CD4-positive, alpha-beta T cell treated with Interleukin-15 for 1 hour (primary cell): ENCODE results near the gene ADORA1.

ENCODE experiments used
- DNase-seq: peaks from one replicate; pipeline ENCODE4 v3.0.0-alpha.2; 2020

The ADORA1 gene

DNA sequence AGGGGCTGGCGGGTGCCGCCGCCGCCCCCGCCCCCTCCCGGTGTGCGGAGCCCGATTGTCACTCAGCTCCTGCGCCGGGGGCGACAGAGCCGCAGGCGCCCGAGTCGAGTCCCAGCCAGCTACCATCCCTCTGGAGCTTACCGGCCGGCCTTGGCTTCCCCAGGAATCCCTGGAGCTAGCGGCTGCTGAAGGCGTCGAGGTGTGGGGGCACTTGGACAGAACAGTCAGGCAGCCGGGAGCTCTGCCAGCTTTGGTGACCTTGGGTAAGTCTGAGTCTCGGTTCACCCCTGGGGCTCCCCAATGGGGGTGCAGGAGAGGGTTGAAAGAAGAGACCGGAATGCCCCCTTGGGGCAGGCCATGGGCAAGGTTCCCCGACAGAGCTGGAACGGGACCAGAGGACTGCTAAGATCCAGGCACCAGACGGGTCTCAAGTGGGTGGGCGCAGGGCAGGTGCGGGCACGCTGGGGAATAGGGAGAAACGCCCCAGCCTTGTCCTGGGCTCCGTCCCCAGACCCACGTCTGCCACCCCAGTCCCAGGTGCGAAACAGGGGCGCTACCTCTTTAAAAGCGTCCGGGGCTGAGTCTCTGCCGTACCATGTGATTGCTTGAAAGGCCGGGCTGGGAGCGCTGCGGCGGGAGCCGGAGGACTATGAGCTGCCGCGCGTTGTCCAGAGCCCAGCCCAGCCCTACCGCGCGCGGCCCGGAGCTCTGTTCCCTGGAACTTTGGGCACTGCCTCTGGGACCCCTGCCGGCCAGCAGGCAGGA is at the start of gene ADORA1:
Gene ADORA1 (plus strand): TSS at position 61 of the 765 bp plus-strand sequence. CDS start 1,116 bp downstream, outside the sequence.
- no peak for DNase-seq

DNA sequence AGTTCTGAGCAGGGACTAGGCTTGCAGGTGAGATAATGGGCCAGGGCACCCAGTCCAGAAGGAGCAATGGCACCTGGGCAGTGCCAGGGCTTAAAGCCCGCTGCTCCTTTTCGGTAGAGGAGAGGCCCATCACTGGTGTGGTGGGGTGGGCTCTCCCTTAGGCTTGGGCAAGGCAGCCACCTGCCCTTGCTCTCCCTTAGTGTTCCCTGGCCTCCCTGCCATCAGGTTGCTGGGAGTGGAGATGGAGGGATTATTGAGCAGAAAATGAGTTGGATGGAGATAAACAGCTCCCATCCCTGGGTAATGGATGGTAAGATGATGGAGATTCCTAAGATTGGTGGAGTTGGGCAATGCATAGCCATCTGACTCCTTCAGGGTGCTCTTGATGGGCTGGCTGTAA is 49.6 kb upstream of the ADORA1 start:
- DNase-seq: no peak

DNA sequence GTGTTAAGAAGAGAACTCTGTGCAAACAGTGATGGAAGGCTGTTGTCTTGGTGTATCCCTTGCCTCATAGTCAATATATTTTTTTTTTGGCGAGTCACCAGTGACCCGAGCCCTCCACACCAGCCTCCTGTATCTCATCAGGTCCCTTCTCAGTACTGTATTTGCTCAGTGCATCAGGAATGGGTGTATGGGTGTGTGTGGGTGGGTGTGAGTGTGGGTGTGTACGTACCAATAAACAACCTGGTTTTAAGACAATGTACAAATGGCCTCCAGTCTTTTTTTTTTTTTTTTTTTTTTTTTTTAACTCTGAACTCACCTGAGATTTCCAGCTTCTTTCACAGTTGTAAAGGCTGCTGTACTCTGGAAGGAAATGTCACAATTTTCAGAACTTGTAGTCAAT is 49.0 kb upstream of the ADORA1 start:
- no peak for DNase-seq

DNA sequence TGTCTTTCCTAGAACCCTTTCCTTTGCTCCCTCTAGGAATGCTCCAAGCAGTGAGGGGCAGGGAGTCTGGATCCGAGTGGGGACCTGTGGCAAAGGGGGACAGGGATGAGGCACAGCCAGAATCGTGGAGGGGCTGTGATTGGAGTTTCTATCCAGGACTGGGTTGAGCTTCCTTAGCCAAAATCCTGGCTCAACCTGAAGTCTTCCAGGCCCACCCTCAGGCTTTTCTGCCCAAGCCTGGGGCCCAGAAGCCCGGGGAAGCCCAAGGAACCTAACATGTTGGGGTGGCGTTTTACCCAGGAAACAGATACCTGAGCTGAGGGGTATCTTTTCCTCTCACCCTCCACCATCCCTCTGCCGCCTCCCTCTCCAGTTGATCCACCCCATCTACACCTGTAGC is 47.1 kb upstream of the ADORA1 start:
- no peak for DNase-seq

DNA sequence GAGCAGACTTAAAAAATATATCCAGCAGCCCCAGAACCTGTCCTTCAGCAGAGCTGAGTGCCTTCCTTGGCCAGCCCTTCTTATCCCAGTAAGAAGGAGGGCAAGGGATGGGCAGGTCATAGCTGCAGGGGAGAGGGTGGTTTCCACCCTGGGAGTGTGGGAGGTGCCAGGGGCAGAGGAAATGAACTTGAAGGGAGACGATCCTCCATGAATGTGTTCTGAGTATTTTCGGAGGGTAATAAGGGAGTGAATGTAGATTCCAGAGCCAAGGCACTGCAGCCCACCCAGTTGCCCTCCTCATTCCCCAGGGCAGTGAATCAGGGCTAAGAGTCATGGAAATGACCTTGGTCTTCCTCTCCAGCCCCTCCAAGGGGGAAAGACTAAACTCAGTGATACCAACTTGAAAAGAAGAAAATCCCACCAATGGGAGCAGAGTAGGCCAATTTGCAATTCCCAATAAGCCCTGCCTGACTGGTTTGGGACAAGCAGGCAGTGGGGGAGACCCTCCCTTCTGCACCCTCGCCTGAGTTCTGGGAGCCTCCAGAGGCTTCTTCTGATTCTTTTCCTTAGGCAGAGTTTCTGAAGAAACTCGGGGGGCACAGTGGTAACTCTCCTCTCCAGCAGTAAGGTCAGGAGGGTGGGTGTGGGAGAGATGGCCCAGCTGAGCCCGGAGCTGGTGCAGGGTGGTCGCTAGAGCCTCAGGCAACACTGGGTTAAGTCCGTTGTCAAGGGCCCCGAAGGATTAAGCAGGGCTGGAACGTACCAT is 45.9 kb upstream of the ADORA1 start:
- no peak for DNase-seq

DNA sequence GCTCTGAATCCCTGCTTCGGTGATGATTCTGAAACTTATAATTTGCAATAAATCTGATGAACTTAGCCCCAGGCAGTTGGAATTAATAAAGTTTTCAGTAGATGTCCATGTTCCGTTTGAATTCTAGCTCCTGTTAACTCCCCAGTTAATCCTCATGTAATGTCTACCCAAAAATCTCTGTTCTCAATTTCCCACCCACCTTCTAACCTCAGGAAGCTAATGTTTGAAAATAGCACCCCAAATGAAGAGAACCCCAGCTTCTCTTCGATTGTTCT is 45.4 kb upstream of the ADORA1 start:
- no peak for DNase-seq

DNA sequence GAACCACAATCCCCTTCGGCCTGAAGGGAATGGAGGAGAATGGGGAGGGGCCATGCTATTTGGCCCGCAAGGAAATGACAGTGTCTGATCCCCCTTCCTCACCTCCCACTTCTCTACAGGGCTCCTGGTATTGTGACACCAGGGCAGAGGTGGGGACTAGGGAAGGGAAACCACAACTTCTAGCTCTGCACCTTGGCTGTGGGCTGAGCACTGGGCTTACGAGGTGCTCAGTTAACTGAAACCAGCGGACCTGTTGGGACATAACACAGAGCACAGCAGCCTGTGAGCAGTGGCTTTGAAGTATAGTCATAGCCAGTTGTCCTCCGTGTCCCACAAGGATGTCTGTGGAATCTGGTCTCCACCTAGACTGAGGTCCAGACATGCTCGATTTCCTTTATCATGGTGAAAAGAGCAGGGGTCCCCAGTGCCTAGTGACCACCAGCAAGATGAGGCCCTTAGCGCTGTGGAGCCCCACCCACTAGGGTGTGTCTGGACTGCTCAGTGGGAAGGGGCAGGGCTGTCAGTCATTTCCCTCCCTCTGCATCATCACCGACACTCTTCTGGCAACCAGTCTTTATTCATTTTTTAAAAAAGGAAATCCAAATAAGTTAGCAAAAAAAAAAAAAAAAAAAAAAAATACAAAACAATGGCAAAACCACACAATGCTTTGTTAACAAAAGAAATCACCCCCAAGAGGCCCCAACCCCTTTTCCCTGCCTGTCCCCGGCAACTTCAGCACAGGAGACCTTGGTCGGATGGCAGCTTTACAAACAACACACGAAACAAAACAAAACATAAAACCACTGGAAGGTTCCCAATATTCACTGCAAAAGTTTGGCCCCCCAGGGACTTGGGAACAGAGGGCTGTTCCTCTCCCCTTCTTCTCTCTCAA is 44.7 kb upstream of the ADORA1 start:
- no peak for DNase-seq

DNA sequence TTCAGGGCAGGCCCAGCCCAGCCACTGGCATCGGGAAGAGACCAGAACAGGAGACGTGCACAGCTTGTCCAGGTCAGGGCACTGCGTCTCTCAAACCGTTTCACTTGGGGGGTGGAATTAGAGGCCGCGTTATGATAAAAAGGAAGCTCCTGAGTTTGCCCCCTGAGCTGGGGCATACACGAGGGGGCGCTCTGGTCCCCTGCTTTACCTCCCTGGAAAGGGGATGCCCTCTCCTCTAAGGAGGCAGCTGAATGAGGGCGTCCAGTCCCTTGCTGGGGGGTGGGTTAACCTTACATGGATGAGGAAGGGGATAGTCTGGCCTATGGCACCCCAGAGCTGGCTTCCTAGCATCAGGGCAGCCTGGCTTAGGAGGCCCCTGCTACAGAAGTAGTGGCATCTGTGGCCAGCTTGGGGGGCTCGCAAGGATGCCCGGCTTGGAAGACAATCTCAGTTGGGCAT is 44.0 kb upstream of the ADORA1 start:
- no peak for DNase-seq

DNA sequence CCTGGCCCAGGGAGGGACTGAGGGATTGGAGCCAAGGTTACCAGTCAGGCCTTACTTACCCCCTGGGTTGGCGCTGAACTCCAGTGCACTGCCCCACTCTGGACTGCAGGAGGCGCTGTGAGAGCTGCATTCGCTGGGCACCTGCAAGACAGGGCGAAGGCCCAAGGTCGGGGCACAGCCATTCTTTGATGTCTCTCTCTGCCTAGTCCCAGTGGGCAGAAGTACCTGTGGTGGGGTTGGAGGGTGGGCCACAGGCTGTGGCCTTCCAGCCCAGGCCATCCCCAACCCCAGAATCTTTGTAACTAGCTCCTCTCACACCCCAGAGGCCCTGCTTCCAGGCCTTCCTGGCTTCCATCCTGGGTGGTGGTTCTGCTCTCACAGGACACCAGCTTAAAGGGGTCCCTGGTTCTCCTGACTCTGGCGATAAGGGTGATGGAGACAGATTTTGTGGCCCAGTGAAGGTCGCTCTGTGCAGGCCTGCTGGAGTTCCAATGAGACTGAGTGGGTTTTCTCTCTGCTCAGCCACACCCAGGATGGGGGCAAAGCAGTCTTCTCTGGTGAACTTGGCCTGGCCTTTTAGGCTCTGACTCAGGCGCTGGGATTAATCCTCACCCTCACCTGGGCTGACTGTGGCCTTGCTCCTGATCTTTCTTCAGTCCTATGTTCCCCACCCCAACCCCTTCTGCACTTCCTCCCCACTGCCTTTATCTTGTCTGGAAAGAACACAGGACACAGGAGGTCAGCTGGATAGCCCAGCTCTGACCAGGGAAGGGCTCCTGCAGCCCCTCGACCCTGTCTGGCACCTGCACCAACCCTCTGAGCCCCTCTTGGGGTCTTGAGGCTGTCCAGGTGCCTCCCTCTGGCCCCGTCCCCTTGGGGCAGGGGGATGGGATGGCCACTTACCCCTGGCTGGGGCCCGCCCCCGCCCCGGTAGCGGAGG is 42.7 kb upstream of the ADORA1 start:
- no peak for DNase-seq

DNA sequence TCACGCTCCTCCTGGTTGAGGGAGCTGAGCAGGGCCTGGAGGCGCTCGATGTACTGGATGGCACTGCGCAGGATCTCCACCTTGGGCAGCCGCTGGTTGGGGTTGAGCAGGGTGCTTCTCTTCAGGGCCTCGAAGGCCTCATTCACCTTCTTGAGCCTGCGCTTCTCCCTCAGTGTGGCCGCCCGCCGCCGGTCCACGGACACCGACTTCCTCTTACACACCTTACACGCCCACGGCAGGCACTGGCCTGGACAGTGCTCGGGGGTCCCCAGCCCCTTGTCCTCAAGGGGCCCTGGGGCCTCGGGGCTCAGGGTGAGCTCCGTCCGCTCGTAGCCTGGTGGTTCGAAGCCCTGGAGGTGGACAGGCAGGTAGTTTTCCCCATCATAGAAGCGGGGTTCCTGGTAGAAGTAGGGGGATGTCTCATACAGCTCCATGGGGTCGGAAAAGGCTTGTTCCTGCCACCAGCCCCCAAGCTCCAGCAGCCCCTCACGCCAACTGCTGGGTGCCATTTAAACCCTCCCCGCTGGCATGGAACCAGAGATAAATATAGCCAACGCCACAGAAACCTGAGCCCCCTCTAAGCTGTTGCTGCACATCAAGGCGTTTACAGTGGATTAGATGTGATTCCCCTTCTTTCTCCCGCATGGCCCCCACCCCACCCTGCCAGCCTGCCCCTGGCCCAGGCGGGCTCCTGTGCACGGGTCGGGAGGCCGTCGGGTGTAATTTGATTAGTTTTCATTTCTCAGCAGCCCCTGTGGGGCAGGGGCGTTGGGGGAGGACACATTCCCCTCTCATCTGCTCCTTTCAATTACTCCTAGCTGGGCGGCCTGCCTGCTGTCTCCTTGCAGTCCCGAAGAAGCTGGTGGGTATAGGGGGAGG is 41.8 kb upstream of the ADORA1 start, which contains the start of gene MYOG:
Gene MYOG (minus strand): TSS at position 485 of the 879 bp plus-strand sequence. CDS start 51 bp downstream, at position 434.
- DNase-seq: no peak

DNA sequence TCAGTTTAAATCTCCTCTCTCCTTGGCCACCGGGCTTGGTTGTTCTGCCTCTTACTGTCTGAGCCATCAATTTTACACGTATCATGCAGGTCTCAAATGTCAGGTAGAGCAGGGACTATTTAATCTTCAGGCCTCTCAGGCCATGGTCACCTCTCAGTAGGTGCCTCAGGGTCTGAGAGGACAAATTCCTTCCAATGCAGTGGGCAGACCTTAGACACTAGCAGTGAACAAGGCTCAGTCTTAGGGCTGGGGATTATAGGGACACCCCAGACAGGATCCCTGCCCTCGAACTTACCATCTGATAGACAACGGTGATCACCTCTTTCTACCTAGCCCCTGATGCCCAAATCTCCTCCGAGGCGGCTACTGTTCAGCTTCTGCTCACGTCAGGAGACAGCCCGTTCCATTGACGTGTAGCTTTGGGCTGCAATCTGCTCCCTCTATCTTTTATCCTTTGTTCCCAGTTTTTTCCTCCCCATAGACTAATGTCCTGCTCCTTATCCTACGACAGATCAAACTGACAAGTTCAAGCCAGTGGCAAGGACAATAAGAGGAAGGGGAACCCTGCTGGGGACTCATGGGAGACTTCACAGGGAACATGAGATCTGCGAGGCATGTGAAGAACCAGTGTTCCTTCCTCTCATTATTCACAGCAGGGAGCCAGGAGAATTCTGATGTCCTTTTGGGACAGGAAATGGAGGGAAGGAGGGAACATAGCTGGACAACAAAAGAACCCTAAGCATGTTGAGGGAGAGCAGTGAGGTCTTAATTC is 40.3 kb upstream of the ADORA1 start:
- no peak for DNase-seq

DNA sequence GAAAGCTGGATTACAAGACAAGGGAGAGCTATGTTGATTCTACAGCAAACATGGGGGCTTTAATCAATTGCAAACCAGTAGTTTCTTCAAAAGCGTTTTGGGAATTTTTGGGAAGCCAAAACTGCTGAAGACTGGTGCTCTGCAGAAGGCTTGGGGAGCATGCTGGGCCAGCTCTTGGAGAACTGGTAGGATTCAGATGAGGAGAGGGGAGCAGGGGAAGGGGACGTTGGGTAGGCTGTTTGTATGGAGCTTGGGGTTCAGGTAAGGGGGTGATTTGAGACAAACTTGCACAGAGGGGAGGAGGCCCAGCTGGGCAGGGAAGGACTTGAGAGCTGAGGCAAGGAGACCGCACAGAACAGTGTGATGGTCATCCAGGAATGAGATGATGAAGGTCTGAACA is 39.1 kb upstream of the ADORA1 start:
- no peak for DNase-seq

DNA sequence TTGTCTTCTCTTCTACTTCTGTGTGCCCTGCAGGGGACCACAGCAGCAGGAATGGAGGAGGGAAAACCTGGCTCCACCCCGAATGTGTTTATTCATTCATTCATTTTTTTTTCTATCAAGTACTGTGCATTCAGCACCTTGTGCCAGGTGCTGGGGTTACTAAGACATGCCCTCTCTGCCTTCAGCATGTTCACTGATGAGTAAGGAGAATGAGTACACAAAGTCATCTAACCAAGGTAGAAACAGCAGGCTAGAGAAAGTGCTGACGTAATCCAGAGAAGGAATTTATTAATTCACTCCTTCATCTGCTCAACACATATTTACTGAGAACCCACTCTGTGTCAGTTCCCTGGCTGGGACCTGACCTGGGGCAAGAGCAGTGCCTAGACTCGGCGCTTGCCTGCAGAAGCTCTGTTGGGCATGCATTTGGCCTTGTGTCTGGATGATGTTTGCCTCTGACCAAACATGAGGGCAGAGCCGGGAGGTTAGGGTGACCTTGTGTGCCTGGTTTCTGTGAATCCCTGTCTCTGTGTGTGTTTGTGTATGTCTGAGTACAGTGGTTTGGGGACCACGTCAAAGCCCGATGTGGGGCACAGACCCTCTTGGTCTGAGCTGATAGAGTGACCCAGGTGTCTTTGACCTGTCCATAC is 38.4 kb upstream of the ADORA1 start:
- DNase-seq: no peak

DNA sequence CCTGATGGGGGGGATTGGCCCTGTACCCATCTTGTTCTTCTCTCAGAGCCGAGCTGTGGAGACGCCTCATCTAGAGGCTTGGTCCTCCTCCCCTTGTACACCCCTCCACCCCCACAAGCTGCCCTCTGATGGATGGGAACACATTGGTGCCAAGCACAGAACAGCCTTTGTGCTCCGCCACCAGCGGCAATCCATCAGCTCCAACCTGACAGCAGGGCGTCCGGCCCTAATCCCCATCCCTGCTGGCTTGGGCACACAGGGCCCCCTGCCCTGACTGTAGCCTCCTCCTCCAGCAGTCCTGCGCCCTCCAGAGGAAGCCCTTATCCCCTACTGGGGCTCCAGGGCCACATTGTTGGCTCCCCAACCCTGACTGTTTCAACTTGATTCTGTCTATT is 37.9 kb upstream of the ADORA1 start:
- DNase-seq: no peak

DNA sequence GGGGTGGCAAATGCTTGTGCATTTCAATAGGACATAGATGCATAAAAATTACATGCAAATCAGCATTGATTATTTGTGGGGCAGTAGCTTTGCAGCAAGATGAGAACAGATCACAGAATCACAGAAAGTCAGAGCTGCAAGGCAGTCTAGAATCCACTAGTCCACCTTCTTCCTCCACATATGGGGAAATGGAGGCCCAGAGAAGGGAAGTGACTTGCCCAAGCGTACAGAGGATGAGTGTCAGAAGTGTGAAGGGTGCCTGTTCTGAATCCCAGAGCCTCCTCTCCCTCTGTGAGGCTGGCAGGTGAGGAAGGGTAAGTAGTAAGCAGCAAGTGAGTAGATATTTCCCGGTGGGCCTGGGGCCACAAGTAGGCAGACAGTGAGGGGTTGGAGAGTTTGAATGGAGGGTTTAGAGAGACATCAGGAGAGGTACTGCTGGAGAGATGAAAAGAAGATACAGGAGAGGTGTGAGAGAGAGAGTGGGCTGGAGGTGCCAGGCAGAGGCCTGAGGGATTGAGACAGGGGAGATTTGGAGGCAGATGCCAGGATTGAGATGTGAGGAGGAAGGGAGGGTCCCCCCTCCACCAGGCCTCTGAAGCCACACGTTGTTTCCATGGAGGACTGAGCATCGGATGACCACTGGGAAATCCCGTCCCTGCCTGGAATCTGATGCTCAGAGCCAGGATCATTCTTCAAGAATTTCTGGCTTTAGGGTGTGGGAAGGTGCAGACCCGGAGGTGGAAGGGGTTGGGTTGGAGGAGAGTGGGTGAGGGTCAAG is 36.9 kb upstream of the ADORA1 start:
- DNase-seq: no peak

DNA sequence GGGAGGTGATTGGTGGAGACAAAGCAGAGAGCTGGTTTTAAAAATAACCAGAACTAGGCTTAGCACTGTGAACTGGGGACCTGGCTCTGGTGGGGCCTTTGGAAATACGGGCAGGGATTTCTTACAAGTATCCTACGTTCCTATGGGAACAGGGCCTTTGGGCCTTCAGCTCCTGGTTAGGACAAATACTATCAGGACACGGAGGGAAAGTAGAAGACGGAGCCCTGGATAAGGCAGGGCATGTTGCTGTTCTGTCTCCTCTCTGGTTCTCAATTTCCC is 36.4 kb upstream of the ADORA1 start:
- no peak for DNase-seq

DNA sequence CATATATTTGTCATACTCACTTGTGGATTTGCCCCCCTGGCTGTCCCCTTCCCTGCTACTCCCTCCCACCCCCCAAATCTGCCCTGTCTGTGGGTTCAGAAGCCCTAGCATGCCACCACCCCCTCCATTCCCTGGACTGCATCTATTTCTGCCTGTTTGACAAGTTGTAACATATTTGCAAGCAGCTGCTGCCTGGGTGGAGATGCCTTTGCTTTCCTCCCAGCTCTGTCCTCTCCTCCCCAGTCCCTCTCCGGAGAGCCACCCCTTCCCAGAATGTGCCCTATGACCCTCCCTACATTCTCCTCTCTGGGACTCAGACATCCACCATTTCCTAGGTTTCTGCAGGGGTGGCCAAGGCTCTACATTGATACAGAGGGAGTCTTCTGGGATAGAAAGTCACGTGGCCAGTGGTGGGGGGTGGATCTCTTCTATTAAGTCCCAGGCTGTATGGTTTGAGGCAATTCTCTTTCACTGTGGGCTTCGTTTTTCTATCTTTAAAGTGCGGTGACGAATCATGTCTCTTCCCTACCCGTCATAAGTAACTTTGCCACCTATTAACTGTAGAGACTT is 35.7 kb upstream of the ADORA1 start:
- no peak for DNase-seq

DNA sequence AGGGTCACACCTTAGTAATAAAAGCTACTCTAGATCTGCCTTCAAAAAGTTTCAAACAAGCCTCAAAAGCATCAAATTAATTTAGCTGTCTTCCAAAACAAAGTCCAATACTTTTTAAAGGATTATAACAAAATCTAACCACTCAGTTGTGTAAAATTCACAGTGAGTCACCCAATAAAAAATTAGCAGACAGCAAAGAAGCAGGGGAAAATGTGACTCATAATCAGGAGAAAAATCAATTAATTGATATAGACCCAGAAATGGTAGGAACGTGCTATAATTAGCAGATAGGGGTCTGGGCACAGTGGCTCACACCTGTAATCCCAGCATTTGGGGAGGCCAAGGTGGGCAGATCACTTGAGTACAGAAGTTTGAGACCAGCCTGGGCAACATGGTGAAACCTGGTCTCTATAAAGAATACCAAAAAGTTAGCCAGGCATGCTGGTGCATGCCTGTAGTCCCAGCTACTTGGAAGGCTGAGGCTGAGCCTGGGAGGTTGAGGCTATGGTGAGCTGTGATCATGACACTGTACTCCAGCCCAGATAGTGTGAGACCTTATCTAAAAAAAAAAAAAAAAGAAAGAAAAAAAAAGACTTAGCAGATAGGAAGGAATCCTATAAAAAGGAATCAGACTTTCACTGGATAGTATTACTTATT is 33.6 kb upstream of the ADORA1 start:
- no peak for DNase-seq
